GM19468 (cell line): ENCODE results near the gene ARHGEF10L.

Experiments used
- ATAC-seq: cut with Tn5 transposase; IDR thresholded peaks from one replicate; pipeline ENCODE4 v1.9.1; 2021; ENCODE audit warnings: mild to moderate bottlenecking, moderate library complexity, moderate number of reproducible peaks; ENCODE audit not compliant: unreplicated experiment; ENCODE audit errors: extremely low read depth

ARHGEF10L gene

GRCh38 chr1:17629460-17629859 lies 90.0 kb downstream of the ARHGEF10L start:
- no peak for ATAC-seq

- no peak for ATAC-seq
These were observed 90.7 kb downstream of the ARHGEF10L start for GRCh38 chr1:17630048-17630830.

GRCh38 chr1:17630986-17631385 lies 91.5 kb downstream of the ARHGEF10L start:
- no peak for ATAC-seq

GRCh38 chr1:17631410-17631809 lies 91.9 kb downstream of the ARHGEF10L start:
- no peak for ATAC-seq

GRCh38 chr1:17632106-17632505 lies 92.6 kb downstream of the ARHGEF10L start:
- ATAC-seq, result no peak

- ATAC-seq, result no peak
These were observed 93.2 kb downstream of the ARHGEF10L start for GRCh38 chr1:17632541-17633184.

- no peak for ATAC-seq
These were observed 94.2 kb downstream of the ARHGEF10L start for GRCh38 chr1:17633654-17634053.

- no peak for ATAC-seq
These were observed 95.8 kb downstream of the ARHGEF10L start for GRCh38 chr1:17635276-17635675.

GRCh38 chr1:17635811-17636210 lies 96.3 kb downstream of the ARHGEF10L start:
- ATAC-seq, result no peak

- ATAC-seq, result no peak
These were observed 97.1 kb downstream of the ARHGEF10L start for GRCh38 chr1:17636612-17637011.

- ATAC-seq, result no peak
These were observed 97.6 kb downstream of the ARHGEF10L start for GRCh38 chr1:17637055-17637454.

- no peak for ATAC-seq
These were observed 100.3 kb downstream of the ARHGEF10L start for GRCh38 chr1:17639703-17640340.

GRCh38 chr1:17640393-17640792 lies 100.9 kb downstream of the ARHGEF10L start:
- no peak for ATAC-seq

GRCh38 chr1:17640975-17641374 lies 101.5 kb downstream of the ARHGEF10L start:
- ATAC-seq, result no peak

GRCh38 chr1:17642169-17642568 lies 102.7 kb downstream of the ARHGEF10L start:
- ATAC-seq, result no peak

GRCh38 chr1:17642943-17643342 lies 103.4 kb downstream of the ARHGEF10L start:
- no peak for ATAC-seq

GRCh38 chr1:17643861-17644703 lies 104.6 kb downstream of the ARHGEF10L start:
- no peak for ATAC-seq

GRCh38 chr1:17645068-17645911 lies 105.8 kb downstream of the ARHGEF10L start:
- ATAC-seq, result no peak

- ATAC-seq, result no peak
These were observed 107.2 kb downstream of the ARHGEF10L start for GRCh38 chr1:17646444-17647280.
